PFSK-1 (cell line): ENCODE measurements around the gene ITGB1.

Experiments used
- SIN3A ChIP-seq: IDR thresholded peaks from 2 replicates; pipeline ENCODE4 v1.6.1; 2012; ENCODE audit warnings: mild to moderate bottlenecking, low read length, moderate library complexity, borderline replicate concordance; ENCODE audit not compliant: insufficient read depth
- TF ChIP-seq, protein P1 (sequence below), 2 experiments: IDR thresholded peaks; 2 replicates each; pipeline versions ENCODE4 v1.6.1 to v1.8.0; 2011 to 2012; ENCODE audit warnings: low read depth in 2 of 2, low read length in 2 of 2, control low read depth in 1 of 2, inconsistent platforms in 1 of 2, mild to moderate bottlenecking in 1 of 2, moderate library complexity in 1 of 2; ENCODE audit not compliant: insufficient read depth in 1 of 2

DNA sequence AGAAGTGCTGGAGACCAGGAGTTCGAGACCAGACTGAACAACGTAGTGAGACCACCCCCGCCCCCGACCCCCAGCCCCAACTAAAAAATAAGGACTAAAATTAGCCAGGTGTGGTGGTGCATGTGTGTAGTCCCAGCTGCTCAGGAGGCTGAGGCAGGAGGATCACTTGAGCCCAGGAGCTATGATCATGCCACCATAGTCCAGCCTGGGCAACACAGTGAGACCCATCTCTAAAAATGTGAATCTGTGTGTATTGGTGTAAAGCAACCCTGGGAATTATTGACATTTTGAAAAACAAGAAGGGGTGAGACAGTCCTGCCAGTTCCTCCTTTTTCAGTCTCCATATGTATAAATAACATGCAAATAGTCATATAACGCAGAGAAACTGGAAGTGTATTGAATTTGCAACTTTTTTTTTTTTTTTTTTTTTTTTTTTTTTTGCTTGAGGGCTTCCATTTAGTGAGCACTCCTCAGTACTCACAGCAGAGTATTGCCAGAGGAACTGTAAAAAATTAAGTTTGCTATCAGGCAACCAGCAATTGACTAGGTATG, 3.4 kb upstream of the ITGB1 start:
- TF ChIP-seq, protein P1, sequence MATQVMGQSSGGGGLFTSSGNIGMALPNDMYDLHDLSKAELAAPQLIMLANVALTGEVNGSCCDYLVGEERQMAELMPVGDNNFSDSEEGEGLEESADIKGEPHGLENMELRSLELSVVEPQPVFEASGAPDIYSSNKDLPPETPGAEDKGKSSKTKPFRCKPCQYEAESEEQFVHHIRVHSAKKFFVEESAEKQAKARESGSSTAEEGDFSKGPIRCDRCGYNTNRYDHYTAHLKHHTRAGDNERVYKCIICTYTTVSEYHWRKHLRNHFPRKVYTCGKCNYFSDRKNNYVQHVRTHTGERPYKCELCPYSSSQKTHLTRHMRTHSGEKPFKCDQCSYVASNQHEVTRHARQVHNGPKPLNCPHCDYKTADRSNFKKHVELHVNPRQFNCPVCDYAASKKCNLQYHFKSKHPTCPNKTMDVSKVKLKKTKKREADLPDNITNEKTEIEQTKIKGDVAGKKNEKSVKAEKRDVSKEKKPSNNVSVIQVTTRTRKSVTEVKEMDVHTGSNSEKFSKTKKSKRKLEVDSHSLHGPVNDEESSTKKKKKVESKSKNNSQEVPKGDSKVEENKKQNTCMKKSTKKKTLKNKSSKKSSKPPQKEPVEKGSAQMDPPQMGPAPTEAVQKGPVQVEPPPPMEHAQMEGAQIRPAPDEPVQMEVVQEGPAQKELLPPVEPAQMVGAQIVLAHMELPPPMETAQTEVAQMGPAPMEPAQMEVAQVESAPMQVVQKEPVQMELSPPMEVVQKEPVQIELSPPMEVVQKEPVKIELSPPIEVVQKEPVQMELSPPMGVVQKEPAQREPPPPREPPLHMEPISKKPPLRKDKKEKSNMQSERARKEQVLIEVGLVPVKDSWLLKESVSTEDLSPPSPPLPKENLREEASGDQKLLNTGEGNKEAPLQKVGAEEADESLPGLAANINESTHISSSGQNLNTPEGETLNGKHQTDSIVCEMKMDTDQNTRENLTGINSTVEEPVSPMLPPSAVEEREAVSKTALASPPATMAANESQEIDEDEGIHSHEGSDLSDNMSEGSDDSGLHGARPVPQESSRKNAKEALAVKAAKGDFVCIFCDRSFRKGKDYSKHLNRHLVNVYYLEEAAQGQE (IDR thresholded peaks at IDR 0.05; ENCODE audit: insufficient read depth in 1 of 2, low read depth in 2 of 2, low read length in 2 of 2) = no peak
- no peak for TF ChIP-seq SIN3A
